GM06990 (cell line): Measurements from ENCODE around the gene GABRB1.

Experiments used
- DNase-seq: peaks from one replicate; pipeline ENCODE4 v3.0.0-alpha.2; 2011; ENCODE audit not compliant: insufficient read length; ENCODE audit errors: extremely low read depth
- H3K27me3 ChIP-seq: replicated peaks from 2 replicates; pipeline ENCODE4 v1.6.0; 2011; ENCODE audit warnings: low read length; ENCODE audit not compliant: control insufficient read depth, insufficient read depth
- H3K36me3 ChIP-seq: 2 replicates; pipeline ENCODE4 v1.5.1; 2011; ENCODE audit warnings: low read length; ENCODE audit not compliant: control insufficient read depth, insufficient read depth
- H3K4me3 ChIP-seq: replicated peaks from 2 replicates; pipeline ENCODE4 v1.5.1; 2011; ENCODE audit warnings: low read depth, mild to moderate bottlenecking, control low read depth, low read length
- CTCF ChIP-seq: IDR thresholded peaks from 2 replicates; pipeline ENCODE4 v1.5.1; 2011; ENCODE audit warnings: low read length, control low read depth, mild to moderate bottlenecking, inconsistent platforms; ENCODE audit not compliant: insufficient read depth, poor library complexity, severe bottlenecking

Gene GABRB1

GRCh38 chr4:47194036-47194737 lies 162.8 kb downstream of the GABRB1 start:
- no peak for TF ChIP-seq CTCF

GRCh38 chr4:47195706-47196105 lies 164.3 kb downstream of the GABRB1 start:
- Histone ChIP-seq H3K36me3 (no peaks in the 10 kb centered on the region), H3K27me3 (no peaks in the 10 kb centered on the region), H3K4me3 (no peak overlapping the region)
- no peak for DNase-seq
- no peak for TF ChIP-seq CTCF

More at GRCh38 chr4:47194036-47194737, 162.8 kb downstream of the GABRB1 start:
- Histone ChIP-seq H3K4me3 (no peak overlapping the region), H3K36me3 (no peaks in the 10 kb centered on the region), H3K27me3 (no peaks in the 10 kb centered on the region)
- no peak for DNase-seq

GRCh38 chr4:47198791-47199190 lies 167.4 kb downstream of the GABRB1 start:
- no peak overlapping the region for H3K4me3 ChIP-seq
- no peaks in the 10 kb centered on the region for H3K36me3 ChIP-seq
- TF ChIP-seq CTCF: no peak
- H3K27me3 ChIP-seq: no peaks in the 10 kb centered on the region
- no peak for DNase-seq

GRCh38 chr4:47203593-47203992 lies 172.2 kb downstream of the GABRB1 start:
- no peak for DNase-seq
- no peak overlapping the region for H3K4me3 ChIP-seq
- no peaks in the 10 kb centered on the region for H3K36me3 ChIP-seq
- no peaks in the 10 kb centered on the region for H3K27me3 ChIP-seq
- no peak for TF ChIP-seq CTCF

- no peak for DNase-seq
- Histone ChIP-seq H3K4me3 (no peak overlapping the region), H3K36me3 (no peaks in the 10 kb centered on the region), H3K27me3 (no peaks in the 10 kb centered on the region)
- TF ChIP-seq CTCF: no peak
These were observed 176.2 kb downstream of the GABRB1 start for GRCh38 chr4:47207555-47207954.

- H3K4me3 ChIP-seq: no peak overlapping the region
- no peaks in the 10 kb centered on the region for H3K36me3 ChIP-seq
- no peaks in the 10 kb centered on the region for H3K27me3 ChIP-seq
- DNase-seq: no peak
- no peak for TF ChIP-seq CTCF
These were observed 178.5 kb downstream of the GABRB1 start for GRCh38 chr4:47209833-47210232.
